Panc1 (cell line): ENCODE results near the gene SPECC1L.

ENCODE experiments used
- POLR2AphosphoS5 ChIP-seq: IDR thresholded peaks from 2 replicates; pipeline ENCODE4 v1.6.1; 2012; ENCODE audit warnings: mild to moderate bottlenecking, low read depth, low read length, moderate library complexity
- SIN3A ChIP-seq: IDR thresholded peaks from 2 replicates; pipeline ENCODE4 v1.6.1; 2012; ENCODE audit warnings: low read depth, mild to moderate bottlenecking, low read length, moderate library complexity, borderline replicate concordance; ENCODE audit not compliant: insufficient read depth
- TCF7L2 ChIP-seq: IDR thresholded peaks from 2 replicates; pipeline ENCODE4 v1.6.1; 2011; ENCODE audit warnings: mild to moderate bottlenecking, low read depth, low read length, inconsistent platforms
- TF ChIP-seq, protein P1 (sequence below): fragments of 450-650 bp; IDR thresholded peaks from 2 replicates; pipeline ENCODE4 v1.5.1; 2017; ENCODE audit warnings: mild to moderate bottlenecking

DNA sequence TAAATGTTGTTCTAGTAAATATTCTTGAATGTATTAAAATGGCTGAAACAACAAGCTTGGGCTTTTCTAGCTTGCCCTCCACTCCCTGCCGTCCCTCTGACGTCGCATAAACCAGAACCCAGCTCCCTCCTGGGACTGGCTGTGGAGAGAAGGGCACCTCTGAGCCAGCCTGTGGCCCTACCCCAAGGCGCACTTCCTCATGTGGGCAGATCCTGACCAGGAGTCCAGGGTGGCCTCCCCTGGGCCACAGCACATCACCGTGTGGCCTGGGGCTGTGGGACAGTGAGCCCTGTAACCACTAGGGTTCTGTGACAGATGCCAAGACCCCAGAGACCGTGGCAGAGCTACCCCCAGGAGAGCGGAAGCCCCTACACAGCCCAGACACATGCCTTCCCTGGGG is 146.6 kb downstream of the SPECC1L start:
- no peak for TF ChIP-seq POLR2AphosphoS5
- TF ChIP-seq, protein P1, sequence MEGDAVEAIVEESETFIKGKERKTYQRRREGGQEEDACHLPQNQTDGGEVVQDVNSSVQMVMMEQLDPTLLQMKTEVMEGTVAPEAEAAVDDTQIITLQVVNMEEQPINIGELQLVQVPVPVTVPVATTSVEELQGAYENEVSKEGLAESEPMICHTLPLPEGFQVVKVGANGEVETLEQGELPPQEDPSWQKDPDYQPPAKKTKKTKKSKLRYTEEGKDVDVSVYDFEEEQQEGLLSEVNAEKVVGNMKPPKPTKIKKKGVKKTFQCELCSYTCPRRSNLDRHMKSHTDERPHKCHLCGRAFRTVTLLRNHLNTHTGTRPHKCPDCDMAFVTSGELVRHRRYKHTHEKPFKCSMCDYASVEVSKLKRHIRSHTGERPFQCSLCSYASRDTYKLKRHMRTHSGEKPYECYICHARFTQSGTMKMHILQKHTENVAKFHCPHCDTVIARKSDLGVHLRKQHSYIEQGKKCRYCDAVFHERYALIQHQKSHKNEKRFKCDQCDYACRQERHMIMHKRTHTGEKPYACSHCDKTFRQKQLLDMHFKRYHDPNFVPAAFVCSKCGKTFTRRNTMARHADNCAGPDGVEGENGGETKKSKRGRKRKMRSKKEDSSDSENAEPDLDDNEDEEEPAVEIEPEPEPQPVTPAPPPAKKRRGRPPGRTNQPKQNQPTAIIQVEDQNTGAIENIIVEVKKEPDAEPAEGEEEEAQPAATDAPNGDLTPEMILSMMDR: no peak
- no peak for TF ChIP-seq TCF7L2
- no peak for TF ChIP-seq SIN3A
